HepG2 (cell line): ENCODE data around the gene TMEM41A. TPM values are rescaled to one million over a fixed set of nuclear protein-coding genes. Genes with fewer than 3 reads are reported as not detected.

Experiments
- ATAC-seq: fragments of 200-7000 bp; cut with Tn5 transposase; 3 replicates; pipeline ENCODE4 v1.9.1; 2020; ENCODE audit warnings: mild to moderate bottlenecking, moderate library complexity
- BruUV-seq: library from RNA; stranded (reverse); fragments of 400-500 nt; replicated peaks from 2 replicates; lab custom pipeline; 2021; lab: Mats Ljungman, UMichigan
- CTCF ChIA-PET: fragments of 300-600 bp; formaldehyde crosslinking; extraction: SDS; loops from one replicate; lab custom pipeline; 2021; ENCODE audit warnings: low total read pairs, inconsistent platforms, low intra/inter-chr PET ratio; lab: Yijun Ruan, JAX
- POLR2A ChIA-PET: fragments of 350-600 bp; sonication (Branson Sonifier 250); formaldehyde crosslinking; loops from one replicate; lab custom pipeline; 2020; ENCODE audit warnings: antibody characterized with exemption, inconsistent platforms; lab: Yijun Ruan, JAX
- DNase-seq: peaks from one replicate; pipeline ENCODE4 v3.0.0-alpha.2; 2015; ENCODE audit warnings: low spot score
- FAIRE-seq: peaks from 3 replicates; lab custom pipeline; 2011; peaks lifted over from hg19 to GRCh38; lab: Jason Lieb, UNC
- H2AFZ ChIP-seq: one replicate; pipeline ENCODE4 v1.6.1; 2011; ENCODE audit warnings: low read length, inconsistent platforms
- H3K27ac ChIP-seq: fragments of 300-600 bp; 3 replicates; pipeline ENCODE4 v1.8.0; 2011; ENCODE audit warnings: mixed run types, mild to moderate bottlenecking, mixed read lengths, low read length, inconsistent platforms; ENCODE audit not compliant: insufficient read depth; ENCODE audit errors: extremely low read length
- H3K27me3 ChIP-seq, 2 experiments: fragments of 200-600 bp in 1 of 2; 2 replicates in 1 of 2; 3 replicates in 1 of 2; pipeline versions ENCODE4 v1.6.0 to v1.8.0; 2011; ENCODE audit warnings: low read length in 2 of 2, mild to moderate bottlenecking in 2 of 2, moderate library complexity in 2 of 2, inconsistent platforms in 1 of 2; ENCODE audit not compliant: insufficient read depth in 2 of 2, control insufficient read depth in 1 of 2
- H3K36me3 ChIP-seq, 2 experiments: fragments of 200-600 bp in 1 of 2; replicated peaks in 1 of 2; 2 replicates in 1 of 2; 3 replicates in 1 of 2; pipeline versions ENCODE4 v1.5.1 to v1.8.0; 2011; ENCODE audit warnings: low read length in 2 of 2, inconsistent platforms in 1 of 2; ENCODE audit not compliant: insufficient read depth in 2 of 2, control insufficient read depth in 1 of 2
- H3K4me1 ChIP-seq: 2 replicates; pipeline ENCODE4 v1.5.1; 2012; ENCODE audit warnings: low read length, inconsistent platforms; ENCODE audit not compliant: insufficient read depth
- H3K4me2 ChIP-seq: 2 replicates; pipeline ENCODE4 v1.6.0; 2011; ENCODE audit warnings: low read depth, low read length, inconsistent platforms
- H3K4me3 ChIP-seq, 3 experiments: fragments of 200-600 bp in 1 of 3; sonication (generic), shearing (Covaris generic) in 1 of 3; replicated peaks in 1 of 3; 2 replicates each; pipeline ENCODE4 v1.5.1; 2011 to 2016; ENCODE audit warnings: low read length in 3 of 3, inconsistent platforms in 2 of 3, low read depth in 2 of 3, mild to moderate bottlenecking in 2 of 3, control low read depth in 1 of 3, mixed read lengths in 1 of 3; ENCODE audit not compliant: insufficient read depth in 1 of 3
- H3K79me2 ChIP-seq: one replicate; pipeline ENCODE4 v1.6.1; 2011; ENCODE audit warnings: low read length, inconsistent platforms; ENCODE audit not compliant: insufficient read depth
- H3K9ac ChIP-seq: 2 replicates; pipeline ENCODE4 v1.6.0; 2011; ENCODE audit warnings: mild to moderate bottlenecking, low read depth, low read length, inconsistent platforms; ENCODE audit not compliant: insufficient read depth
- H3K9me3 ChIP-seq: 2 replicates; pipeline ENCODE4 v1.5.1; 2012; ENCODE audit warnings: mild to moderate bottlenecking, low read length
- H4K20me1 ChIP-seq: 2 replicates; pipeline ENCODE4 v1.6.0; 2011; ENCODE audit warnings: inconsistent platforms, mild to moderate bottlenecking, low read length, moderate library complexity; ENCODE audit not compliant: insufficient read depth
- AGO1 ChIP-seq: fragments of 200-400 bp; formaldehyde crosslinking; IDR thresholded peaks from 2 replicates; pipeline ENCODE4 v1.6.1; 2017; ENCODE audit warnings: mild to moderate bottlenecking, low read depth, low read length, moderate library complexity; ENCODE audit not compliant: poor library complexity, severe bottlenecking
- NFAT5 ChIP-seq: sonication (generic); formaldehyde crosslinking; IDR thresholded peaks from 2 replicates; pipeline ENCODE4 v1.4.0; 2020; ENCODE audit warnings: missing genetic modification reagents
- RAD21 ChIP-seq: fragments of 450-650 bp; formaldehyde crosslinking; IDR thresholded peaks from 2 replicates; pipeline ENCODE4 v1.5.0; 2020; ENCODE audit warnings: mild to moderate bottlenecking
- SALL1 ChIP-seq: sonication (generic); formaldehyde crosslinking; IDR thresholded peaks from 2 replicates; pipeline ENCODE4 v1.8.0; 2022; ENCODE audit warnings: mild to moderate bottlenecking, missing genetic modification reagents
- STAT6 ChIP-seq: sonication (generic); formaldehyde crosslinking; IDR thresholded peaks from 2 replicates; pipeline ENCODE4 v1.4.0; 2020; ENCODE audit warnings: missing genetic modification reagents, mild to moderate bottlenecking, borderline replicate concordance
- TRIM24 ChIP-seq: sonication (generic); formaldehyde crosslinking; IDR thresholded peaks from 2 replicates; pipeline ENCODE4 v1.8.0; 2022; ENCODE audit warnings: mild to moderate bottlenecking, missing genetic modification reagents
- ZMAT5 ChIP-seq: sonication (generic); formaldehyde crosslinking; IDR thresholded peaks from 2 replicates; pipeline ENCODE4 v1.5.0; 2020; ENCODE audit warnings: mild to moderate bottlenecking, low read depth, missing genetic modification reagents, borderline replicate concordance
- ZNF232 ChIP-seq: sonication (generic); formaldehyde crosslinking; IDR thresholded peaks from 2 replicates; pipeline ENCODE4 v1.4.0; 2020; ENCODE audit warnings: missing genetic modification reagents, borderline replicate concordance
- ZNF468 ChIP-seq: sonication (generic); formaldehyde crosslinking; IDR thresholded peaks from 2 replicates; pipeline ENCODE4 v1.8.0; 2022; ENCODE audit warnings: mild to moderate bottlenecking, moderate library complexity, missing genetic modification reagents
- ZNF562 ChIP-seq: sonication (generic); formaldehyde crosslinking; IDR thresholded peaks from 2 replicates; pipeline ENCODE4 v1.8.0; 2022; ENCODE audit warnings: missing genetic modification reagents, borderline replicate concordance
- ZNF569 ChIP-seq: sonication (generic); formaldehyde crosslinking; IDR thresholded peaks from 2 replicates; pipeline ENCODE4 v1.5.0; 2020; ENCODE audit warnings: mild to moderate bottlenecking, missing genetic modification reagents, moderate library complexity, borderline replicate concordance
- WGBS: methylation state at CpG from one replicate; pipeline ENCODE4 v1.1.6; 2017; ENCODE audit warnings: low lambda C conversion rate; 5-methylcytosine and 5-hydroxymethylcytosine counted together
- in situ Hi-C: cut with HindIII; loops from 2 replicates; pipeline ENCODE4 v1.10.0; 2017; ENCODE audit warnings: low pct_unique_long_range_greater_than_20kb; ENCODE audit not compliant: extremely low pct_ligation_motif_present
- intact Hi-C: fragments of 100-400 bp; cut with micrococcal nuclease; formaldehyde crosslinking; loops from one replicate; pipeline ENCODE4 v1.10.0; 2022; ENCODE audit not compliant: unreplicated experiment
- polyA plus RNA-seq, 8 experiments: library from polyadenylated mRNA; depleted of rRNA in 3 of 8; stranded (reverse) in 7 of 8; unstranded in 1 of 8; fragments of >200 nt; fragmentation: Illumina TruSeq in 4 of 8; extraction: Trizol in 4 of 8; gene quantifications; 2 replicates each; pipeline versions ENCODE4 v1.2.1 to v1.2.3, GENCODE V29; 2011 to 2016; ENCODE audit warnings: low read depth in 4 of 8, missing spikeins in 1 of 8, mixed read lengths in 1 of 8; ENCODE audit not compliant: insufficient read depth in 1 of 8
- total RNA-seq, 5 experiments: library from RNA; depleted of rRNA; stranded (reverse); fragments of >200 nt; fragmentation: Illumina TruSeq; extraction: Trizol; gene quantifications; 2 replicates each; pipeline ENCODE4 v1.2.3, GENCODE V29; 2016; ENCODE audit warnings: low read depth in 1 of 5

TMEM41A gene
- total and polyA plus RNA-seq, 2 of the 13 experiments (the other 11 are each of a cell fraction or from before 2014, with no cell fraction given), result 30.0 to 40.0 TPM

- H3K27me3 ChIP-seq, result no peaks in the 10 kb centered on the region
- H3K79me2 ChIP-seq, result no peaks in the 10 kb centered on the region
- H2AFZ ChIP-seq, result no peak overlapping the region
- WGBS, result 88% methylated on average over 5 of the region's 5 CpGs
- no peaks in the 10 kb centered on the region for H3K9me3 ChIP-seq
- no TSS peak for BruUV-seq
- H4K20me1 ChIP-seq, result no peaks in the 10 kb centered on the region
- CTCF ChIA-PET, result interaction anchor here (1.2 kb wide), 1 partner anchor 115 kb away, joined by 4 read pairs; no protein-coding TSS in a partner anchor
- H3K4me3 ChIP-seq, result no peak overlapping the region
- no peak overlapping the region for H3K4me2 ChIP-seq
- in situ Hi-C loops, result no loop called here
- intact Hi-C loops, result no loop called here
- no peaks in the 10 kb centered on the region for H3K4me1 ChIP-seq
- FAIRE-seq (no peak), DNase-seq (no peak), ATAC-seq (no peak)
- H3K36me3 ChIP-seq, result peaks cover 8 to 44% of the 10 kb centered on the region in 2 experiments; a peak in 4 of 5 replicates
- no peak for TF ChIP-seq ZNF468
- no peak for TF ChIP-seq SALL1 (CRISPR knock-in tag)
- no peak for TF ChIP-seq ZNF569 (CRISPR knock-in tag)
- no peak for TF ChIP-seq AGO1
- no peak for TF ChIP-seq NFAT5
- no peak for TF ChIP-seq ZNF562 (CRISPR knock-in tag)
- TF ChIP-seq ZNF232 (CRISPR knock-in tag), result no peak
- no peak for TF ChIP-seq TRIM24 (CRISPR knock-in tag)
- TF ChIP-seq ZMAT5 (CRISPR knock-in tag), result no peak
- TF ChIP-seq RAD21 (CRISPR knock-in tag), result no peak
- no peak for TF ChIP-seq STAT6 (CRISPR knock-in tag)
- H3K9ac ChIP-seq, result no peak overlapping the region
- no peak overlapping the region for H3K27ac ChIP-seq
- POLR2A ChIA-PET, result no interaction called here
Observed at GRCh38 chr3:185460309-185460708, 38.5 kb downstream of the TMEM41A start.
